SU-DHL-6 (cell line): ENCODE results near the gene ME2.
"Not testable (repeated sequence)": the region's sequence is repeated elsewhere in the genome, so short reads cannot be mapped to it uniquely, and the experiment has no call there.

Source experiments
- H2AFZ ChIP-seq: fragments of 200-600 bp; sonication (generic); 2 replicates; pipeline ENCODE4 v1.6.1; 2014; ENCODE audit warnings: low read depth, mild to moderate bottlenecking, moderate library complexity, mixed read lengths, antibody characterized with exemption, low read length; ENCODE audit not compliant: severe bottlenecking
- H3F3A ChIP-seq: fragments of 200-600 bp; shearing (Covaris generic); 2 replicates; pipeline ENCODE4 v1.6.0; 2016; ENCODE audit warnings: antibody characterized with exemption, mild to moderate bottlenecking; ENCODE audit not compliant: insufficient read depth
- H3K27ac ChIP-seq: fragments of 200-600 bp; sonication (generic); 2 replicates; pipeline ENCODE4 v1.5.1; 2016; ENCODE audit warnings: low read depth, mild to moderate bottlenecking, low read length, moderate library complexity, mixed read lengths
- H3K27me3 ChIP-seq: fragments of 200-600 bp; sonication (generic), shearing (Covaris generic); 2 replicates; pipeline ENCODE4 v1.6.0; 2014; ENCODE audit warnings: mild to moderate bottlenecking, low read length
- H3K36me3 ChIP-seq: fragments of 200-600 bp; sonication (generic); 2 replicates; pipeline ENCODE4 v1.6.1; 2014; ENCODE audit warnings: mild to moderate bottlenecking, low read length, mixed read lengths
- H3K4me2 ChIP-seq: fragments of 300-600, 200-600 bp; shearing (Covaris generic), sonication (generic); 2 replicates; pipeline ENCODE4 v1.6.0; 2014; ENCODE audit warnings: low read length, low read depth, mild to moderate bottlenecking; ENCODE audit not compliant: poor library complexity, severe bottlenecking
- H3K4me3 ChIP-seq: fragments of 200-600 bp; sonication (generic); 2 replicates; pipeline ENCODE4 v1.5.1; 2014; ENCODE audit warnings: antibody characterized with exemption, low read length, mild to moderate bottlenecking, mixed read lengths; ENCODE audit not compliant: insufficient read depth, poor library complexity, severe bottlenecking
- H3K79me2 ChIP-seq: fragments of 200-600 bp; sonication (generic); 2 replicates; pipeline ENCODE4 v1.6.1; 2014; ENCODE audit warnings: mild to moderate bottlenecking, low read length, moderate library complexity; ENCODE audit not compliant: insufficient read depth
- H3K9ac ChIP-seq: fragments of 200-600 bp; sonication (generic); 2 replicates; pipeline ENCODE4 v1.7.0; 2014; ENCODE audit warnings: mild to moderate bottlenecking, low read length
- H3K9me2 ChIP-seq: fragments of 200-600 bp; sonication (generic); replicated peaks from 2 replicates; pipeline ENCODE4 v1.6.1; 2014; ENCODE audit warnings: low read length; ENCODE audit not compliant: insufficient read depth
- H3K9me3 ChIP-seq: fragments of 200-600 bp; sonication (generic); 2 replicates; pipeline ENCODE4 v1.6.1; 2014; ENCODE audit warnings: low read length, mixed read lengths; ENCODE audit not compliant: insufficient read depth
- H4K20me1 ChIP-seq: fragments of 200-600 bp; sonication (generic); 2 replicates; pipeline ENCODE4 v1.6.1; 2014; ENCODE audit warnings: low read depth, mild to moderate bottlenecking, antibody characterized with exemption, low read length, moderate library complexity, mixed read lengths
- CTCF ChIP-seq: fragments of 200-600 bp; sonication (generic); IDR thresholded peaks from one replicate; pipeline ENCODE4 v1.5.1; 2017; ENCODE audit warnings: antibody characterized with exemption, mild to moderate bottlenecking, low read length, moderate library complexity; ENCODE audit not compliant: insufficient read depth, poor library complexity, severe bottlenecking
- EZH2phosphoT487 ChIP-seq: fragments of 200-600 bp; sonication (generic), shearing (Covaris generic); conservative IDR thresholded peaks from 2 replicates; pipeline ENCODE4 v1.6.1; 2018; ENCODE audit warnings: mild to moderate bottlenecking, antibody characterized with exemption, low read length, moderate library complexity, mixed read lengths

Gene ME2

GRCh38 chr18:50994031-50994430 lies 115.1 kb downstream of the ME2 start:
- Histone ChIP-seq H3K36me3 (no peaks in the 10 kb centered on the region), H3K4me3 (no peak overlapping the region), H3F3A (no peaks in the 10 kb centered on the region), H4K20me1 (no peaks in the 10 kb centered on the region), H3K79me2 (no peaks in the 10 kb centered on the region), H3K27ac (no peak overlapping the region), H3K9me2 (no peaks in the 10 kb centered on the region), H3K9me3 (no peaks in the 10 kb centered on the region), H3K27me3 (no peaks in the 10 kb centered on the region), H3K4me2 (no peak overlapping the region), H2AFZ (no peak overlapping the region), H3K9ac (no peak overlapping the region)
- TF ChIP-seq EZH2phosphoT487 (no peak), CTCF (no peak)

GRCh38 chr18:51003174-51003573 lies 124.3 kb downstream of the ME2 start:
- H3K4me2 ChIP-seq, H3K9ac ChIP-seq, H3K79me2 ChIP-seq, H3K9me2 ChIP-seq, H3K27ac ChIP-seq, H4K20me1 ChIP-seq, H3K9me3 ChIP-seq, H3K4me3 ChIP-seq, H2AFZ ChIP-seq, H3K27me3 ChIP-seq, H3K36me3 ChIP-seq, H3F3A ChIP-seq: not testable (repeated sequence)
